ENCODE measurements around the gene ARHGAP19.

DNA sequence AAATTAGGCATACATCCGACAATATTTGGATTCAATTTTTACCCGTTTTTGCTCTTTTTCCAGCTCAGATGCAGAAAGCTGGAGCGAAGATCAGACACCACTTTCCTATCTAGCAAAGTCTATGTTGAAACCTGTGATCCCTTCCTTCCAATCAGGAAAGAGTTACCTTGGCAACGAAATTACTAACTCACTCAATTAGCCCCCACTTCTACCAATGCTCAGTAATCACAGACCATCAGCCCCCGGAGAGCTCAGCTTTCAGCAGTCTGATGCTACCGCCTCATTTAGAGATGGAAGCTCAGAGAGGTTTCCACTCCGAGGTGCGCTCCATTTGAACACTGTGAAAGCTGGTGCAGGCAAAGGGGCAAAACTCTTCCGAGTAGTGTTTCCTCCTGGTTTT, 33.3 kb upstream of the ARHGAP19 start:
- TF ChIP-seq, protein P1, sequence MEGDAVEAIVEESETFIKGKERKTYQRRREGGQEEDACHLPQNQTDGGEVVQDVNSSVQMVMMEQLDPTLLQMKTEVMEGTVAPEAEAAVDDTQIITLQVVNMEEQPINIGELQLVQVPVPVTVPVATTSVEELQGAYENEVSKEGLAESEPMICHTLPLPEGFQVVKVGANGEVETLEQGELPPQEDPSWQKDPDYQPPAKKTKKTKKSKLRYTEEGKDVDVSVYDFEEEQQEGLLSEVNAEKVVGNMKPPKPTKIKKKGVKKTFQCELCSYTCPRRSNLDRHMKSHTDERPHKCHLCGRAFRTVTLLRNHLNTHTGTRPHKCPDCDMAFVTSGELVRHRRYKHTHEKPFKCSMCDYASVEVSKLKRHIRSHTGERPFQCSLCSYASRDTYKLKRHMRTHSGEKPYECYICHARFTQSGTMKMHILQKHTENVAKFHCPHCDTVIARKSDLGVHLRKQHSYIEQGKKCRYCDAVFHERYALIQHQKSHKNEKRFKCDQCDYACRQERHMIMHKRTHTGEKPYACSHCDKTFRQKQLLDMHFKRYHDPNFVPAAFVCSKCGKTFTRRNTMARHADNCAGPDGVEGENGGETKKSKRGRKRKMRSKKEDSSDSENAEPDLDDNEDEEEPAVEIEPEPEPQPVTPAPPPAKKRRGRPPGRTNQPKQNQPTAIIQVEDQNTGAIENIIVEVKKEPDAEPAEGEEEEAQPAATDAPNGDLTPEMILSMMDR (IDR thresholded peaks at IDR 0.05): no peak
- TF ChIP-seq GABPA (IDR thresholded peaks at IDR 0.05; ENCODE audit: low read depth): no peak
- TF ChIP-seq YY1 (IDR thresholded peaks at IDR 0.05; ENCODE audit: low read depth): no peak
- TF ChIP-seq SMC3 (IDR thresholded peaks at IDR 0.05; ENCODE audit: low read depth, low read length): no peak
- no peak for TF ChIP-seq TEAD4 (IDR thresholded peaks at IDR 0.05; ENCODE audit: borderline replicate concordance, insufficient read depth)
- TF ChIP-seq POLR2AphosphoS5 (IDR thresholded peaks at IDR 0.05; ENCODE audit: low read depth, low read length): no peak
- TF ChIP-seq, protein P2, sequence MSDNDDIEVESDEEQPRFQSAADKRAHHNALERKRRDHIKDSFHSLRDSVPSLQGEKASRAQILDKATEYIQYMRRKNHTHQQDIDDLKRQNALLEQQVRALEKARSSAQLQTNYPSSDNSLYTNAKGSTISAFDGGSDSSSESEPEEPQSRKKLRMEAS (IDR thresholded peaks at IDR 0.05; ENCODE audit: low read depth): no peak
- TF ChIP-seq RCOR1 (IDR thresholded peaks at IDR 0.05; ENCODE audit: low read length): no peak
